ENCODE measurements around the gene OR51A4.
"Not testable (repeated sequence)": the region's sequence is repeated elsewhere in the genome, so short reads cannot be mapped to it uniquely, and the experiment has no call there.

OR51A4 gene

GRCh38 chr11:4947505-4947904 lies at the start of gene OR51A4:
OR51A4 (minus strand) TSS chr11:4947605; CDS start chr11:4947100, 505 bp downstream.
- no peak for DNase-seq

DNA sequence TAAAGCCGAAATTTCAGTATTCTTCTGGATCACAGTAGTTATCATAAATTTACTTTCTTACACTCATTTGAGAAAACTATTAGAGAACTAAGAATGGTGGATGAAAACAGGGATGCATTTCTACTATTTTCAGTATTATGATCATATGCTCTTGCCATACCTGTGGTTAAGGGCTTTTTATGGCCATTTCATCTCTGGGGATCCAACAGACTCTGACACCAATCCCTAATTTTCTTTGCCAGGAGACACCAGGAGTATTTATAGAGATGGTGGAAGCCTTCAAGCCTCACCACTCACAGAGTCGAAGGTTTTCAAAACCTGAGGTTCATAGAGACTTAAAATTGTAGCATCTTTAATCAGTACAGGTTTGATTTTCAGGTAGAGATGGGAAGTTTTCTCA lies 47.1 kb upstream of the OR51A4 start, which contains the start of gene OR51L1:
Gene OR51L1 (plus strand): TSS at position 301 of the 400 bp plus-strand sequence. CDS start 4,132 bp downstream, outside the sequence.
- DNase-seq, result no peak

DNA sequence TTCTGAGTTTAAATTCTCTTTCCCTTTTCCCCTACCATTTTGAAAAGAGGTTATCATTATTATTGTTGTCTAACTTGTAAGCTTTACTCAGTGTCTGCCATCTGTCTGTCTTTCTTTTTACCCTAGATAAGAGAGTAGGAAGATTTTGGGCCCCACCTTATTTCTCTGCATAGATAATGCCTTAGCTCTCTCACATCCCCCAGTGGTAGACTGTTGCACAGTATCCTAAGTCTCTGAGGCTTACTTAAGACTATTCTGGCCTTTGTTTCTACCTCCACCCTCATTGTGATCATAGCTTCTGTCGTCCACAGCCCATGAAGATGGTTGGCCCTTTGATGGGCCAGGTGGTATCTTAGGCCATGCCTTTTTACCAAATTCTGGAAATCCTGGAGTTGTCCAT lies 43.7 kb upstream of the OR51A4 start:
- DNase-seq, result no peak

DNA sequence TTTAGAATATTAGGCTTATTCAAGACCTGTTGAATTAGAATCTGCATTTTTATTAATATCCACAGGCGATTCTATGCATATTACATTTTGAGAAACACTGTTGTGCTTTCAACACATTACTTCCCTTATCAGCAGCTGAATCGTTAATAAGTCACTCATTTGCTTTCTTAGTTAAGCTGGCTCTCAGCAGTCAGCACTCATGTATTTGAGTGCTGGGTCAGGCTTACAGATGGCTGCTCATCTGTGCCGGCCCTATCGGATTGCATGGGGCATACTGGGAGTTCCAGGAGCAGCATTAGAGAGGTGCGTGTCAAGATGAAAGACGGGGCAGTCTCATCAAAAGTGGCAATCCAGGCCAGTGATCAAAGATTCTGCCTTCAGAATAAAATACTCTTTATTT lies 36.4 kb upstream of the OR51A4 start:
- DNase-seq, result no peak

- no peak for DNase-seq
These were observed 35.3 kb upstream of the OR51A4 start for GRCh38 chr11:4982678-4983077.

GRCh38 chr11:4979036-4979435 lies 31.6 kb upstream of the OR51A4 start:
- DNase-seq, result no peak

- no peak for DNase-seq
These were observed 28.0 kb upstream of the OR51A4 start for GRCh38 chr11:4975436-4975835.

DNA sequence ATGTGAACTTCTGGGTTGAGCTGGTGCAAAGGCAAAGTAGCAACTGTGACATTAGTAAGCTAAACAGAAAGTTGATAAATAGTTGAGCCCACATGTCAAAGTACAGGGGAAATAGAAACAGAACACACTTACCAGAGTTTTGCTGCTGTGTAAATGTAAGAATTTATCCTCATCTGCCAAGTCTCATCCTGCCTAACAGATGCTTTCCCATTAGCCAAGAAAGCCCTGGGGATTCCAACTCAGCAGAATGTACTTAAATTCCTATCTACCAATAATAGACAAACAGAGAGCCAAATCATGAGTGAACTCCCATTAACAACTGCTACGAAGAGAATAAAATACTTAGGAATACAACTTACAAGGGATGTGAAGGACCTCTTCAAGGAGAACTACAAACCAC lies 15.4 kb upstream of the OR51A4 start:
- no peak for DNase-seq

GRCh38 chr11:4960877-4961276 lies 13.5 kb upstream of the OR51A4 start:
- DNase-seq, result no peak

- DNase-seq, result no peak
These were observed 10.0 kb upstream of the OR51A4 start for GRCh38 chr11:4957396-4957795.

- DNase-seq, result not testable (repeated sequence)
These were observed 8.2 kb upstream of the OR51A4 start, which contains the start of gene OR51A2 for GRCh38 chr11:4955613-4956012. OR51A2 (minus strand) TSS chr11:4955713; CDS start chr11:4955713, 0 bp downstream.

DNA sequence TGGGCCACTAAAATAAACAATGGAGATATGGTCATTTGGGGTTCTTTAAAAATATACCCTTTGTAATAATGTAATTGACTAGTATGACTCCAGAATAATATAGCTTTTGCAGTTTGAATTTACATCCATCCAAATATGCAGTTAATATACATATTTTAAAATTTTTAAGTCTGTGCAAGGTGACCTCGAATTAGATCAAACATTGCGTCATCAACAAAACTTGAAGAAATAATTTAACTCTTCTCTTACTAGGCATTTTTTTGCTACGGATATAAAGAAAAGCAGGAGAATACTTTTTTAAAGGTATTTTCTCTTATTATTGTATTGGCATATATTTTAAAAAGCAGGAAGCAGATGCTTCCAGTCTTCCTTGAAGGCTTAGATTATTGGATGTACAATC lies 10.7 kb downstream of the OR51A4 start:
- DNase-seq, result no peak

- DNase-seq, result no peak
These were observed 14.7 kb downstream of the OR51A4 start for GRCh38 chr11:4932751-4933150.

DNA sequence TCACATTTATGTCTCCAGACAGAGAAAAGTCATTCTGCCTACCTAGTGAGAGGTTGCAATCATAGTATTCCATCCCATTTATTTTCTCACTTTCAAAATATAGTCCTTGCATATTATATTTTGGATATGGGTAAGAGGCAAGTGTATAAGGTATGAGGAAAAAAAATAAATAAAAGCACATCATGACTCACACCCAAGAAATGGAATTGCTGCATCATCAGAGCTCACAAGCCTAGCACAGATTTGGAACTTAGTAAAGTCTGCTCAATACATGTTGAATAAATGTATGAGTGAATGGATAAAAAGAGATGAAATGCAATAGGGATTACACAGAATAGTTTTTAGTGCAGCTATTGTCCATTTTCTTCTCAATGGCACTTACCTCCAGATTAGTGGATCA lies 20.8 kb downstream of the OR51A4 start:
- DNase-seq, result no peak

- DNase-seq, result no peak
These were observed 23.2 kb downstream of the OR51A4 start, which contains the start of gene OR51G1 for GRCh38 chr11:4924239-4924638. OR51G1 (minus strand) TSS chr11:4924339; CDS start chr11:4924339, 0 bp downstream.

DNA sequence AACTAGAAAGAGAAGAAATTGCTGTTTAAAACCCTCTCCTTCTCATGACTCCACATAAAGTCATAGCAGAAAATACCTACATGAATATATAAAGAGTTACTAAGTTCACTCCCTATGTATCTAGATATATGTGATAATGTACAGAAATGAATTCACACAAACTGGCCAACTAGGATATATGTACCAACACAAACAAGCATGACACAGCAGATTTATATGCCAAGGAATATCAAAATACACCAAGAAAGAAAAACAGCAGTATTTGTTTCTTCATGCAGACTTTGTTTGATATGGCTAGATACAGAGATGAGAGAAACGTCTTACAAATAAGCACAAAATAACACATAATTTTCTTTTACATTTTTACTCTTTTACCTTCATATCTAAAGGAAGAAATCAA lies 25.1 kb downstream of the OR51A4 start:
- no peak for DNase-seq

DNA sequence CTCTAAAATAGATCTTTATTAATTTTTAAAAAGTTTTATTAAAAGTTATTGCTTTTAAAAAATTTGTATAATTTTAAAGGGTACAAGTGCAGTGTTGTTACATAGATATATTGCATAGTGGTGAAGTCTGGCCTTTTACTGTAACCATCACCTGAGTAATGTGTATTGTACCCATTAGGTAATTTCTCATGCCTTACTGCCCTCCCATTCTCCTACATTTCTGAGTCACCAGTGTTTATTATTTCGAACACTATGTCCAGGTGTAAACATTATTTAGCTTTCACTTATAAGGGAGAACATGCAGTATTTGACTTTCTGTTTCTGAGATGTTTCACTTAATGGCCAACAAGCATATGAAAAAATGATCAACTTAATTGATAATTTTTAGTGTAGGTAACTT lies 25.6 kb downstream of the OR51A4 start:
- DNase-seq, result no peak

- no peak for DNase-seq
These were observed 28.2 kb downstream of the OR51A4 start, which contains the start of gene OR51G2 for GRCh38 chr11:4919250-4919649. OR51G2 (minus strand) TSS chr11:4919350; CDS start chr11:4915663, 3,687 bp downstream.

- no peak for DNase-seq
These were observed 30.8 kb downstream of the OR51A4 start for GRCh38 chr11:4916581-4916980.

- no peak for DNase-seq
These were observed 43.9 kb downstream of the OR51A4 start, which contains the start of gene OR51A7 for GRCh38 chr11:4903484-4903883. OR51A7 (plus strand) TSS chr11:4903783; CDS start chr11:4907370, 3,587 bp downstream.

Data from activated CD8-positive, alpha-beta memory T cell treated with anti-CD3 and anti-CD28 coated beads, Interleukin-2, amount 50 U/mL, for 48 hours (primary cell).